ENCODE data around the gene ZNF772.
"Not testable (repeated sequence)": the region's sequence is repeated elsewhere in the genome, so short reads cannot be mapped to it uniquely, and the experiment has no call there.

DNA sequence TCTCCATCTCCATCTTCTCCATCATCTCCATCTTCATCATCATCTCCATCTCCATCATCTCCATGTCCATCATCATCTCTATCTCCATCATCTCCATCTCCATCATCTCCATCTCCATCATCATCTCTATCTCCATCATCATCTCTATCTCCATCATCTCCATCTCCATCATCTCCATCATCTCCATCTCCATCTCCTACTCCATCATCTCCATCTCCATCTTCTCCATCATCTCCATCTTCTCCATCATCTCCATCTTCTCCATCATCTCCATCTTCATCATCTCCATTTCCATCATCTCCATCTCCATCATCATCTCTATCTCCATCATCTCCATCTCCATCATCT lies 21.9 kb upstream of the ZNF772 start:
- TF ChIP-seq, protein P1, sequence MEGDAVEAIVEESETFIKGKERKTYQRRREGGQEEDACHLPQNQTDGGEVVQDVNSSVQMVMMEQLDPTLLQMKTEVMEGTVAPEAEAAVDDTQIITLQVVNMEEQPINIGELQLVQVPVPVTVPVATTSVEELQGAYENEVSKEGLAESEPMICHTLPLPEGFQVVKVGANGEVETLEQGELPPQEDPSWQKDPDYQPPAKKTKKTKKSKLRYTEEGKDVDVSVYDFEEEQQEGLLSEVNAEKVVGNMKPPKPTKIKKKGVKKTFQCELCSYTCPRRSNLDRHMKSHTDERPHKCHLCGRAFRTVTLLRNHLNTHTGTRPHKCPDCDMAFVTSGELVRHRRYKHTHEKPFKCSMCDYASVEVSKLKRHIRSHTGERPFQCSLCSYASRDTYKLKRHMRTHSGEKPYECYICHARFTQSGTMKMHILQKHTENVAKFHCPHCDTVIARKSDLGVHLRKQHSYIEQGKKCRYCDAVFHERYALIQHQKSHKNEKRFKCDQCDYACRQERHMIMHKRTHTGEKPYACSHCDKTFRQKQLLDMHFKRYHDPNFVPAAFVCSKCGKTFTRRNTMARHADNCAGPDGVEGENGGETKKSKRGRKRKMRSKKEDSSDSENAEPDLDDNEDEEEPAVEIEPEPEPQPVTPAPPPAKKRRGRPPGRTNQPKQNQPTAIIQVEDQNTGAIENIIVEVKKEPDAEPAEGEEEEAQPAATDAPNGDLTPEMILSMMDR (IDR thresholded peaks at IDR 0.05; ENCODE audit: low read depth, low read length), result not testable (repeated sequence)
- not testable (repeated sequence) for TF ChIP-seq EZH2phosphoT487 (IDR thresholded peaks at IDR 0.05; ENCODE audit: low read depth)

Measured in OCI-LY3 (cell line).